ENCODE data around the gene OR2A14.

- TF ChIP-seq, protein P1, sequence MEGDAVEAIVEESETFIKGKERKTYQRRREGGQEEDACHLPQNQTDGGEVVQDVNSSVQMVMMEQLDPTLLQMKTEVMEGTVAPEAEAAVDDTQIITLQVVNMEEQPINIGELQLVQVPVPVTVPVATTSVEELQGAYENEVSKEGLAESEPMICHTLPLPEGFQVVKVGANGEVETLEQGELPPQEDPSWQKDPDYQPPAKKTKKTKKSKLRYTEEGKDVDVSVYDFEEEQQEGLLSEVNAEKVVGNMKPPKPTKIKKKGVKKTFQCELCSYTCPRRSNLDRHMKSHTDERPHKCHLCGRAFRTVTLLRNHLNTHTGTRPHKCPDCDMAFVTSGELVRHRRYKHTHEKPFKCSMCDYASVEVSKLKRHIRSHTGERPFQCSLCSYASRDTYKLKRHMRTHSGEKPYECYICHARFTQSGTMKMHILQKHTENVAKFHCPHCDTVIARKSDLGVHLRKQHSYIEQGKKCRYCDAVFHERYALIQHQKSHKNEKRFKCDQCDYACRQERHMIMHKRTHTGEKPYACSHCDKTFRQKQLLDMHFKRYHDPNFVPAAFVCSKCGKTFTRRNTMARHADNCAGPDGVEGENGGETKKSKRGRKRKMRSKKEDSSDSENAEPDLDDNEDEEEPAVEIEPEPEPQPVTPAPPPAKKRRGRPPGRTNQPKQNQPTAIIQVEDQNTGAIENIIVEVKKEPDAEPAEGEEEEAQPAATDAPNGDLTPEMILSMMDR (conservative IDR thresholded peaks at IDR 0.05 in 1 of 2, IDR thresholded peaks at IDR 0.05 in 1 of 2; ENCODE audit: low read depth in 1 of 2, low read length in 2 of 2): no peak
- no peak for TF ChIP-seq EZH2 (IDR thresholded peaks at IDR 0.05; ENCODE audit: low read length, missing control alignments)
Observed at GRCh38 chr7:144086730-144087129, 36.2 kb upstream of the OR2A14 start.
